ENCODE measurements around the gene IL4R.
"Not testable (repeated sequence)": the region's sequence is repeated elsewhere in the genome, so short reads cannot be mapped to it uniquely, and the experiment has no call there.

The IL4R gene

GRCh38 chr16:27313422-27314160, at the start of gene IL4R:
Gene IL4R (plus strand): TSS chr16:27313974. CDS start chr16:27340204, 26,230 bp downstream.
- DNase-seq, result peak; percentile 66

- DNase-seq, result no peak
Observed at GRCh38 chr16:27264151-27264550, 49.6 kb upstream of the IL4R start.

- no peak for DNase-seq
Observed at GRCh38 chr16:27265982-27266381, 47.8 kb upstream of the IL4R start.

GRCh38 chr16:27267037-27267677, 46.6 kb upstream of the IL4R start:
- no peak for DNase-seq

GRCh38 chr16:27268376-27269299, 45.1 kb upstream of the IL4R start, which contains the start of gene NSMCE1:
Gene NSMCE1 (minus strand): TSS chr16:27268772. CDS start chr16:27257570, 11,202 bp downstream.
- peak; percentile 95 for DNase-seq

- DNase-seq, result no peak
Observed at GRCh38 chr16:27269300-27270150, 44.2 kb upstream of the IL4R start.

- DNase-seq, result no peak
Observed at GRCh38 chr16:27270349-27270748, 43.4 kb upstream of the IL4R start.

- DNase-seq, result no peak
Observed at GRCh38 chr16:27272076-27272475, 41.7 kb upstream of the IL4R start.

- not testable (repeated sequence) for DNase-seq
Observed at GRCh38 chr16:27272697-27273096, 41.1 kb upstream of the IL4R start.

GRCh38 chr16:27273330-27273669, 40.5 kb upstream of the IL4R start:
- no peak for DNase-seq

- DNase-seq, result no peak
Observed at GRCh38 chr16:27273670-27274423, 39.9 kb upstream of the IL4R start.

- not testable (repeated sequence) for DNase-seq
Observed at GRCh38 chr16:27274424-27274874, 39.3 kb upstream of the IL4R start.

GRCh38 chr16:27275394-27275793, 38.4 kb upstream of the IL4R start:
- DNase-seq, result no peak

- DNase-seq, result peak; percentile 29
Observed at GRCh38 chr16:27281243-27281642, 32.5 kb upstream of the IL4R start.

GRCh38 chr16:27284865-27285675, 28.7 kb upstream of the IL4R start:
- no peak for DNase-seq

- peak; percentile 34 for DNase-seq
Observed at GRCh38 chr16:27285676-27286196, 28.0 kb upstream of the IL4R start.

GRCh38 chr16:27286451-27286850, 27.3 kb upstream of the IL4R start:
- DNase-seq, result peak; percentile 26

GRCh38 chr16:27287051-27287811, 26.5 kb upstream of the IL4R start:
- no peak for DNase-seq

GRCh38 chr16:27287887-27288286, 25.9 kb upstream of the IL4R start:
- no peak for DNase-seq

GRCh38 chr16:27288313-27288712, 25.5 kb upstream of the IL4R start:
- not testable (repeated sequence) for DNase-seq
